ENCODE measurements around the gene FAM200B.

- TF ChIP-seq POLR2A (IDR thresholded peaks at IDR 0.05; ENCODE audit: low read length) (no peak), MYC (IDR thresholded peaks at IDR 0.05; ENCODE audit: borderline replicate concordance, low read length) (no peak), CEBPB (IDR thresholded peaks at IDR 0.05) (no peak), FOSL2 (IDR thresholded peaks at IDR 0.05) (no peak), FOSL2 (CRISPR knock-in tag; IDR thresholded peaks at IDR 0.05) (no peak), CHD2 (IDR thresholded peaks at IDR 0.05; ENCODE audit: low read length, partially characterized antibody) (no peak)
- TF ChIP-seq, protein P1, sequence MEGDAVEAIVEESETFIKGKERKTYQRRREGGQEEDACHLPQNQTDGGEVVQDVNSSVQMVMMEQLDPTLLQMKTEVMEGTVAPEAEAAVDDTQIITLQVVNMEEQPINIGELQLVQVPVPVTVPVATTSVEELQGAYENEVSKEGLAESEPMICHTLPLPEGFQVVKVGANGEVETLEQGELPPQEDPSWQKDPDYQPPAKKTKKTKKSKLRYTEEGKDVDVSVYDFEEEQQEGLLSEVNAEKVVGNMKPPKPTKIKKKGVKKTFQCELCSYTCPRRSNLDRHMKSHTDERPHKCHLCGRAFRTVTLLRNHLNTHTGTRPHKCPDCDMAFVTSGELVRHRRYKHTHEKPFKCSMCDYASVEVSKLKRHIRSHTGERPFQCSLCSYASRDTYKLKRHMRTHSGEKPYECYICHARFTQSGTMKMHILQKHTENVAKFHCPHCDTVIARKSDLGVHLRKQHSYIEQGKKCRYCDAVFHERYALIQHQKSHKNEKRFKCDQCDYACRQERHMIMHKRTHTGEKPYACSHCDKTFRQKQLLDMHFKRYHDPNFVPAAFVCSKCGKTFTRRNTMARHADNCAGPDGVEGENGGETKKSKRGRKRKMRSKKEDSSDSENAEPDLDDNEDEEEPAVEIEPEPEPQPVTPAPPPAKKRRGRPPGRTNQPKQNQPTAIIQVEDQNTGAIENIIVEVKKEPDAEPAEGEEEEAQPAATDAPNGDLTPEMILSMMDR (IDR thresholded peaks at IDR 0.05) = no peak
- TF ChIP-seq, protein P2, sequence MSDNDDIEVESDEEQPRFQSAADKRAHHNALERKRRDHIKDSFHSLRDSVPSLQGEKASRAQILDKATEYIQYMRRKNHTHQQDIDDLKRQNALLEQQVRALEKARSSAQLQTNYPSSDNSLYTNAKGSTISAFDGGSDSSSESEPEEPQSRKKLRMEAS (IDR thresholded peaks at IDR 0.05) = no peak
These were observed 8.3 kb upstream of the FAM200B start for GRCh38 chr4:15673337-15673736.
